Calu3 (cell line): ENCODE results near the gene SLC46A3. TPM values are rescaled to one million over a fixed set of nuclear protein-coding genes. Genes with fewer than 3 reads are reported as not detected.

Experiments
- BruUV-seq: library from RNA; stranded (reverse); fragments of 400-500 nt; replicated peaks from 2 replicates; lab custom pipeline; 2021; lab: Mats Ljungman, UMichigan
- CTCF ChIA-PET: fragments of 300-600 bp; sonication (Branson Sonifier 250); formaldehyde crosslinking; loops from one replicate; lab custom pipeline; 2022; ENCODE audit warnings: antibody characterized with exemption; lab: Charles Lee
- DNase-seq: peaks from one replicate; pipeline ENCODE4 v3.0.0; 2022
- H3K27ac Mint-ChIP-seq: one replicate; pipeline ENCODE4 v1.8.0; 2022; ENCODE audit warnings: mixed read lengths; ENCODE audit not compliant: unreplicated experiment
- H3K27me3 Mint-ChIP-seq: one replicate; pipeline ENCODE4 v1.8.0; 2022; ENCODE audit warnings: mixed read lengths; ENCODE audit not compliant: unreplicated experiment
- H3K36me3 Mint-ChIP-seq: one replicate; pipeline ENCODE4 v1.8.0; 2022; ENCODE audit warnings: mild to moderate bottlenecking, moderate library complexity, mixed read lengths; ENCODE audit not compliant: insufficient read depth, unreplicated experiment
- H3K4me1 Mint-ChIP-seq: one replicate; pipeline ENCODE4 v1.8.0; 2022; ENCODE audit warnings: mild to moderate bottlenecking, low read depth, mixed read lengths; ENCODE audit not compliant: unreplicated experiment
- H3K4me3 Mint-ChIP-seq: one replicate; pipeline ENCODE4 v1.8.0; 2022; ENCODE audit warnings: mild to moderate bottlenecking, low read depth, moderate library complexity, mixed read lengths; ENCODE audit not compliant: unreplicated experiment
- H3K9me3 Mint-ChIP-seq: one replicate; pipeline ENCODE4 v1.8.0; 2022; ENCODE audit warnings: low read depth, mixed read lengths; ENCODE audit not compliant: unreplicated experiment
- intact Hi-C: fragments of 100-400 bp; cut with micrococcal nuclease; formaldehyde crosslinking; loops from one replicate; pipeline ENCODE4 v1.10.0; 2022; ENCODE audit not compliant: unreplicated experiment
- total RNA-seq: library from RNA; stranded (reverse); gene quantifications from 2 replicates; pipeline ENCODE4 v1.2.3, GENCODE V29; 2022
- TF ChIP-seq, protein P1 (sequence below): fragments of 200-600 bp; IDR thresholded peaks from one replicate; pipeline ENCODE4 v1.8.0; 2022; ENCODE audit warnings: antibody characterized with exemption; ENCODE audit not compliant: unreplicated experiment

Gene SLC46A3
- total RNA-seq, 1 experiment from 2014 or later, result 1.3 TPM

DNA sequence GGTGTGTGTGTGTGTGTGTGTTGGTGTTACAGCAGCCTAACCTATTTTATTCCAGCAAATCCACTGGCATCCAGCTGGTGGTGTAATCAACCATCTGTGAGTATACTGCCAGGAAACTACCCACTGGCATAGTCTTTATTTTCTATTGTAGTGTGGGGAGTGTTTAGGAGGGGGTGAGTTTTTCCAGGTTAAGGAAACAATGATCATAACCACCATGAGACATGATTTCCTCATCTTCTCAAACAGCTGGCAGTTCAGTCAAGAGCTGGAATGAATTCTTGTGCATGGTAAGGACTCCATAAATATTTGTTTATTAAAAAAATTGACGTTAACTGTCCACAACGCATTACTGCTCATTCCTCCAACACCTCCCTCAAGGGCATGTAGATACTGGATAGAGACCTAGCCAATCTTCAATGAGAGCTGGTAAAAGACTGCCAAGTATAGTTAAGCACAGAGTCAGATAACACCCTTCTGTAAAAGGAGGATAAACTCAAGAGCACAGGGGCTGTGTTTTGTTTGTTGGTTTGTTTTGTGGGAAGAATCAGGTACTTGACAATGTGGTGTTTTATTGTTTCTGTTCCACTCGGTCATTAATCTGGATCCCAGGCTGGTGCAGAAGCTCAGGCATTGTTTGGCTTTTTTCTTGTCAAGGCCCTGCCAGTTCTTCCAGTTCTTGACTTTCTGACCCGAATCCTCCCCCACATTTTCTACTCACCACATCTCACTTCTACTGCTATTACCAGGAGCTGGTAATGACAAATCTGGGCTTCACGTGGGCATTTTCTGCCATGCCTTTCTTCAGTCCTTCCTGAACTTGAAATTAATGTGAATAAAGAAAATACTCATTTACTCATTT, 31.6 kb upstream of the SLC46A3 start:
- intact Hi-C loops, result no loop called here
- CTCF ChIA-PET, result no interaction called here
- Mint-ChIP-seq H3K4me1 (peaks cover 11% of the 10 kb centered on the region), H3K27ac (no peak overlapping the region), H3K9me3 (peaks cover 2% of the 10 kb centered on the region), H3K4me3 (no peak overlapping the region), H3K27me3 (no peaks in the 10 kb centered on the region), H3K36me3 (no peaks in the 10 kb centered on the region)
- BruUV-seq, result no TSS peak
- TF ChIP-seq, protein P1, sequence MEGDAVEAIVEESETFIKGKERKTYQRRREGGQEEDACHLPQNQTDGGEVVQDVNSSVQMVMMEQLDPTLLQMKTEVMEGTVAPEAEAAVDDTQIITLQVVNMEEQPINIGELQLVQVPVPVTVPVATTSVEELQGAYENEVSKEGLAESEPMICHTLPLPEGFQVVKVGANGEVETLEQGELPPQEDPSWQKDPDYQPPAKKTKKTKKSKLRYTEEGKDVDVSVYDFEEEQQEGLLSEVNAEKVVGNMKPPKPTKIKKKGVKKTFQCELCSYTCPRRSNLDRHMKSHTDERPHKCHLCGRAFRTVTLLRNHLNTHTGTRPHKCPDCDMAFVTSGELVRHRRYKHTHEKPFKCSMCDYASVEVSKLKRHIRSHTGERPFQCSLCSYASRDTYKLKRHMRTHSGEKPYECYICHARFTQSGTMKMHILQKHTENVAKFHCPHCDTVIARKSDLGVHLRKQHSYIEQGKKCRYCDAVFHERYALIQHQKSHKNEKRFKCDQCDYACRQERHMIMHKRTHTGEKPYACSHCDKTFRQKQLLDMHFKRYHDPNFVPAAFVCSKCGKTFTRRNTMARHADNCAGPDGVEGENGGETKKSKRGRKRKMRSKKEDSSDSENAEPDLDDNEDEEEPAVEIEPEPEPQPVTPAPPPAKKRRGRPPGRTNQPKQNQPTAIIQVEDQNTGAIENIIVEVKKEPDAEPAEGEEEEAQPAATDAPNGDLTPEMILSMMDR, result no peak
- DNase-seq, result no peak

DNA sequence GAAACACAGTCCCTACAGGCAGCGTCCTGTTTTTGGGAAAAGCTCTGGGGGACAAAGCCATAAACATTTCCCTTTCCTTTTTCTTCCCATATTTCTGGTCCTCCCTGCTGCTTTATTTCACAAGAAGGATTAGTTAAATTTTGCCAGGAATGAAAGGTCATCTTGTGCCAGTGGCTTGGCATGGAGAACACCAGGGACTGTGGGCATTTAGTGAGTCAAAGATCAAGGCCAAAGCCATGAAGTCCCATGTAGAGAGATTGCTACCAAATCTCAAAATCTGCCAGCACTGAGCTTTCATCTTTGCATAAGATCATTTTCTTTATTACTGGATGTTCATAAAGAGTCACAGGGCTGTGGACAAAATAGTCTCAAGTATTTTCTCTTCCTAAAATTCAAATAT, 29.1 kb upstream of the SLC46A3 start:
- DNase-seq, result no peak
- Mint-ChIP-seq H3K36me3 (no peaks in the 10 kb centered on the region), H3K27ac (no peak overlapping the region), H3K9me3 (peaks cover 2% of the 10 kb centered on the region), H3K4me3 (no peak overlapping the region), H3K4me1 (peaks cover 2% of the 10 kb centered on the region), H3K27me3 (no peaks in the 10 kb centered on the region)
- CTCF ChIA-PET, result no interaction called here
- intact Hi-C loops, result no loop called here
- BruUV-seq, result no TSS peak
- TF ChIP-seq, protein P1, result no peak

DNA sequence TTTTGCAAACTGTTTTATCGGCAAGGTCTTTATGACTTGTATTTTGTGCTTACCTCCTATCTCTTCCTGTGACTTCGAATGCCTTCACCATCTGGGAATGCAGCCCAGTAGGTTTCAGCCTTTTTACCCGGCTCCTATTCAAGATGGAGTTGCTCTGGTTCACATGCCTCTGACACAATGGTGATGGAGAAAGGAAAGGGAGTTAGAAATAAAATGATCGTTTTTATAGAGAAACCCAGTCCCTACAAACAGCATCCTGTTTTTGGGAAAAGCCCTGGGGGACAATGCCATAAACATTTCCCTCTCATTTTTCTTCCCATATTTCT, 27.5 kb upstream of the SLC46A3 start:
- H3K4me1 Mint-ChIP-seq, result no peaks in the 10 kb centered on the region
- H3K4me3 Mint-ChIP-seq, result no peak overlapping the region
- intact Hi-C loops, result no loop called here
- H3K27me3 Mint-ChIP-seq, result no peaks in the 10 kb centered on the region
- no TSS peak for BruUV-seq
- H3K27ac Mint-ChIP-seq, result no peak overlapping the region
- no peaks in the 10 kb centered on the region for H3K36me3 Mint-ChIP-seq
- CTCF ChIA-PET, result no interaction called here
- no peak for DNase-seq
- peaks cover 2% of the 10 kb centered on the region for H3K9me3 Mint-ChIP-seq
- TF ChIP-seq, protein P1, result no peak

DNA sequence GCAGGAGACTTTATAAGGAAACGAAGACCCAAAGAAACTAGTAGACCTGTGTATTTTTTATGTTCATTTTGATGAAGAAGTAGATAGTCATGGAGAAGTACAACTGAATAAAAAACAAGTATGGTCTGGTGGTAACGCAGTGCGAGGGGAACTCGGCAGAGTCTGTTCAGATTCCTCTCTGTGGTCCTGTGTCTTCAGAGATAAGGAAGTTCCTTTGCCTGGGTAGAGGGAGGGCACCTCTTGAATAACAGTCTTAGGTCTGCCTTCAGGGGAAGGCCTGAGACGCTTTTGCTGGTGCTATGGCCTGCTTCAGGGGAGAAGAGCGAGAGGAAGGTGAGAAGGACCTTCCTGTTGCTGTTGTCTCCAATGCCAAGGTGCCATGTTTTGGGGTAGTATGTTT, 25.9 kb upstream of the SLC46A3 start:
- Mint-ChIP-seq H3K4me1 (no peaks in the 10 kb centered on the region), H3K36me3 (no peaks in the 10 kb centered on the region), H3K9me3 (peaks cover 2% of the 10 kb centered on the region), H3K27ac (no peak overlapping the region), H3K4me3 (no peak overlapping the region), H3K27me3 (no peaks in the 10 kb centered on the region)
- intact Hi-C loops, result no loop called here
- no peak for DNase-seq
- BruUV-seq, result no TSS peak
- TF ChIP-seq, protein P1, result no peak
- CTCF ChIA-PET, result no interaction called here
